Gastroesophageal sphincter (tissue), 3 donors: ENCODE data around the gene PSMB2.

Experiments used
- CTCF ChIP-seq, 4 experiments: fragments of 200-600 bp in 2 of 4; fragments of 450-650 bp in 2 of 4; sonication (generic) in 1 of 4; IDR thresholded peaks; one replicate each; pipeline ENCODE4 v1.5.1; 2017 to 2019; ENCODE audit warnings: antibody characterized with exemption in 4 of 4, mild to moderate bottlenecking in 2 of 4, moderate library complexity in 2 of 4
- EP300 ChIP-seq: sonication (generic); formaldehyde crosslinking; IDR thresholded peaks from one replicate; pipeline ENCODE4 v1.6.1; 2017; ENCODE audit warnings: antibody characterized with exemption, mild to moderate bottlenecking
- POLR2A ChIP-seq, 2 donors: fragments of 450-650 bp; IDR thresholded peaks; one replicate each; pipeline ENCODE4 v1.6.1; 2017; ENCODE audit warnings: antibody characterized with exemption in 2 of 2, mild to moderate bottlenecking in 2 of 2, moderate library complexity in 1 of 2
- POLR2AphosphoS5 ChIP-seq: sonication (generic); formaldehyde crosslinking; IDR thresholded peaks from one replicate; pipeline ENCODE4 v1.6.1; 2017; ENCODE audit warnings: antibody characterized with exemption

GRCh38 chr1:35598895-35599294, 42.4 kb downstream of the PSMB2 start:
- no peak for TF ChIP-seq CTCF (IDR thresholded peaks at IDR 0.05)
- no peak for TF ChIP-seq POLR2A (IDR thresholded peaks at IDR 0.05)
- TF ChIP-seq POLR2AphosphoS5, result no peak
- TF ChIP-seq EP300, result no peak
